T follicular helper cell (primary cell): ENCODE results near the gene ANGPTL5.
"Not testable (repeated sequence)": the region's sequence is repeated elsewhere in the genome, so short reads cannot be mapped to it uniquely, and the experiment has no call there.

Source experiments
- DNase-seq: peaks from one replicate; pipeline ENCODE4 v3.0.0-alpha.2; 2020; ENCODE audit warnings: low read depth
- total RNA-seq, 2 experiments: gene quantifications; one replicate each; lab custom pipeline; 2026; lab: John Stamatoyannopoulos, UW

Gene ANGPTL5
- total RNA-seq = 0 reads per million in 2 experiments

DNA sequence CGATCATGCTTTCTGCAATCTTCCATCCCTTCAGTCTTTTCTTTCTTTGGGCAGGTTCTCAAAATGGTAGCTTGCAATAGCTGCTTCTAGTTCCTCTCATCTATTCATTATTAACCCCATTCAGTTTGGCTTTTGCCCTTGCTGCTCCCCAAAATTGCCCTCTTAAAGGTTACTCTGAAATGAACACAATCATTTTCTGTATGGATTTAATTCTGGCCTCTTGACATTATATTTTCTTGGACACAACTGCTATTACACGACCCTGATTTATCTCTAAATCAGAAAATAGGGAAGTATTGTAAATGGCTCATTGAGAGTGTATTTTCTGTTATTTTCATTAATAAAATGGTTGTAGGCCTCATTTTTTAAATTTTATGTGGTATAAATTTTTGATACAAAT, at the start of gene ANGPTL5:
Gene ANGPTL5 (minus strand): TSS at position 101 of the 400 bp plus-strand sequence. CDS start 8,613 bp downstream, outside the sequence.
- no peak for DNase-seq

DNA sequence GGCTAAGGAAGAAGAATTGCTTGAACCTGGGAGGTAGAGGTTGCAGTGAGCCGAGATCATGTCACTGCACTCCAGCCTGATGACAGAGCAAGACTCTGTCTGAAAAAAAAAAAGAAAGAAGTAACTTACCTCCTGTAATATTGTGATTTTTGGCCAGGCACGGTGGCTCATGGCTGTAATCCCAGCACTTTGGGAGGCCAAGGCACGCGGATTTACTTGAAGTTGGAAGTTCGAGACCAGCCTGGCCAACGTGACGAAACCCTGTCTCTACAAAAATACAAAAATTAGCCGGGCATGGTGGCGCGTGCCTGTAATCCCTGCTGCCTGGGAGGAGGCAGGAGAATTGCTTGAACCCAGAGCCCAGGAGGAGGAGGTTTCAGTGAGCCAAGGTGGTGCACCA, 47.9 kb upstream of the ANGPTL5 start:
- not testable (repeated sequence) for DNase-seq

- no peak for DNase-seq
These were observed 43.9 kb upstream of the ANGPTL5 start for GRCh38 chr11:101960231-101960630.

GRCh38 chr11:101955701-101956100, 39.4 kb upstream of the ANGPTL5 start:
- no peak for DNase-seq

- DNase-seq = no peak
These were observed 39.0 kb upstream of the ANGPTL5 start for GRCh38 chr11:101955278-101955677.

- no peak for DNase-seq
These were observed 33.4 kb upstream of the ANGPTL5 start for GRCh38 chr11:101949680-101950220.

GRCh38 chr11:101945448-101945847, 29.1 kb upstream of the ANGPTL5 start:
- no peak for DNase-seq

- no peak for DNase-seq
These were observed 28.6 kb upstream of the ANGPTL5 start for GRCh38 chr11:101944923-101945322.

- no peak for DNase-seq
These were observed 24.7 kb upstream of the ANGPTL5 start for GRCh38 chr11:101940901-101941520.

- no peak for DNase-seq
These were observed 15.4 kb upstream of the ANGPTL5 start for GRCh38 chr11:101931692-101932091.

DNA sequence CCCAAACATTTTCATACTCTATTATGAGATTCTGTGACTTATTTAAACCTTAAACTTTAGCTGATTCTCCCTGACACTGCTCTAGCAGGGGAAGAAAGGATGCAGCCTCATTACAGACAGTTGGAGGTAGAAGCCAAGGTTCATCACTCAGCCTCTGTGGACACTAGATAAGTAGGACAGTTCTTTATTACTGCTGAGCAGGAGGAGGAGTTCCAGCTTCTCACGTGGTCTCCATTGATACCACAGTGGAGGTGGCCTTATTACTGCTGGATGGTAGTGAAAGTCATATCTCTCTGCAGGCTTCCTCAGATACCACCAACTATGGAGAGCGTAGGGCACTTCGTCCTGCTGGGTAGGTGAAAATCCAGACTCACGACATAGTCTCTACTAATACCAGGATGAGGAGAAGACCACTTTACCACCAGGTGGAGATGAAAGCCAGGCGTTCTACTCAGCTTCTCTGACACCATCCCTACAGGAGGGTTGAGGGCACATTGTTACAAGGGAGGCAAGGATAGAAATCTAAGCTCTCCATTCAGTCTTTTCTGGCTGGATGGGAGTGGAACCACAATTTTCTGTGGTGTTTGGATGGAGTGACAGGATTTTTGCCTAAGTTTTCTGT, 13.1 kb upstream of the ANGPTL5 start:
- no peak for DNase-seq

DNA sequence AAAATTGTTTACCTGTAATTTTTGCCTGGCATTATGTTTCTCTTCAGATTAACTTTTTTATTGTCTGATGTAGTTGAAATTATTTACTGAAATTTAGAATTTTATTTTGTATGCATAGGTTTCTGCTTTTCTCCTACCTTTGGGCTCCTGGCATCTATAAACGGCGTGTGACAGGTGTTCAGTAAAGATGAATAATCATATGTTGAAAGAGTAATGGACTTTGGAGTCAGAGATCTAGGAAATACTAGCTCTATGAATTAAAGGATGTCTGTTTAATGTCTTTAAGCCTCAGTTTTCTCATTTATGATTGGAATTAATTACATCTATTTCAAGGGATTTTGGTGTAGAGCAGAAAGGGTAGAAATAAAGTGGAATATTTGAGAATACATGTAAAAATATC, 7.2 kb upstream of the ANGPTL5 start:
- DNase-seq = no peak

DNA sequence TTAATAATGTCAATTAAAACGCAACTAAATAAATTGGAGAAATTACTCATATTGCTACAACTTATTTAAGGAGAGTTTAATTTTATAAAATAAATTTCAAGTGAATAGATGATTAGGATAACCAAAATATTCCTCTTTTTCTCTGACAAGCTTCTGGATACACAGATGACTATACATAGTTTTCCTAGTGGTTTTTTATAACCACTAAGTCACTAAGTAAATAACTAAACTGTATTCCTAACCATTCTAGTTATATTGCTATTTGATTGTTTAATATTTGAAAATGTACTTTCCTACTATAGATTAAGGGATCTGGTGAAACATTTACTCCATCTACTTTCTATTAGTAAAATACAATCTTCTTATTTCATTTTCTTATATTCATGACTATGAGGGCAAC, 4.7 kb upstream of the ANGPTL5 start:
- DNase-seq = no peak

GRCh38 chr11:101917226-101917625, 904 bp upstream of the ANGPTL5 start:
- DNase-seq = no peak

DNA sequence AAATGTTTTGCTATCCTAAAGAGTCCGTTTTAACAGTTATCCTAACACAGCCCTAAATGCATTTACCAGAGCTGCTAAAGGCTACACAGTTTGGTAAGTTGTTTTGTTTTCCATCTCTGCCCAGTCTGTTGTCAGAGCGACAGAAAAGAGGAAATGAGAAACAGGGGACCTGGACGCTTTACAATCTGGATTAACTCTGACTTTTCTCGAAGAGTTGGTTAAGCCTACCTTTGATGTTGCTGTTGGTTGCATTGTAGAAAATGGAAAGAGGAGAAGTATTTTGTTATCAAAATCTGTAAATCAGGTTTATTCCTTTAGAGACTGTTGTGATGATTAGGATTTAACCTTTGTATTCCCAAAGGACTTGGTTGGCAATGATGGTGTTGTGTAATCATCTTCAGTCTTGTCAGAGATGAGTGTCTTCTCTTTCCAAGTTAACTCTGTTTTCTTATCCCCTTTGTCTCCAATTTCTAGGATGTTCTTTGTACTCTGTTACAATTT, 481 bp downstream of the ANGPTL5 start:
- no peak for DNase-seq

- DNase-seq = peak; percentile 91
These were observed 1.4 kb downstream of the ANGPTL5 start, which contains the start of gene CEP126 for GRCh38 chr11:101914738-101915426. CEP126 (plus strand) TSS chr11:101915010; CDS start chr11:101915285, 275 bp downstream.

- no peak for DNase-seq
These were observed 2.0 kb downstream of the ANGPTL5 start for GRCh38 chr11:101914341-101914737.

GRCh38 chr11:101913656-101914055, 2.7 kb downstream of the ANGPTL5 start:
- no peak for DNase-seq

- no peak for DNase-seq
These were observed 3.5 kb downstream of the ANGPTL5 start for GRCh38 chr11:101912823-101913284.

- DNase-seq = no peak
These were observed 7.2 kb downstream of the ANGPTL5 start for GRCh38 chr11:101909087-101909486.

DNA sequence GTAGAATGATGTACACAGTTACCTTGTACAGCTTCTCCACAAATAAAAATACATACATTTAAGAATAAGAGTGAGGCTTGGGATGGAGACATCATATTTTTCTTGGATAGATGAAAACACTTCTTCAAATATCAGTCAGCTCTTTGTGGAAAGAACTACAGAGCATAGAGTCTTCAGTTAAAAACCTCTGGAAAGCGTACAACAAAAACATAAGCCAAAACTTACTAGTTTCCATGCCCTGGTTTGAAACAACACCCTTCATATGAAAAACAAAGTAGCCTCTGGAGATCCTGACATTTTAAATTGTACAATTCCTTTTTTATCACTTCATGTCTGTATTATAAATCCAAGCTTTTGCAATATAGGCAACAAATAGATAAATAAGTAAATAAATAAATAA, 8.5 kb downstream of the ANGPTL5 start:
- no peak for DNase-seq

DNA sequence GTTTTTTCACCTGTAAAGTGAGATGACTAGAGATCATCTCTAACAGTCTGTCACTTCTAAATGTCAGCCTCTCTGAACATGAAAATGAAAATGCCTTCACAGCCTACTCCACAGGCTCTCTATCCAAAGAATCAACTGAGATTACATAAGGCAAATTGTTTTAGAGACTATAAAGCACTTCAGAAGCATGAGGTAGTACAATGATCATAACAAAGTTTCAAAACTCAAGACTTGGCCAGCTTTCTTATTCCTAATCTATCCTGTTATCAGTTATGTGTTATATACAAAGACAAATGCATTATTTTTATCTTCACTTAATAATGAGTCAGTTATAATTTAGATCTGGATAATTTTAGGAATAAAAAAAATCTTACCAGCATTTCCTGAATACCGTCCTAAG, 21.8 kb downstream of the ANGPTL5 start:
- no peak for DNase-seq
